GM12878 (cell line): ENCODE measurements around the gene FGFR2. TPM values are rescaled to one million over a fixed set of nuclear protein-coding genes. Genes with fewer than 3 reads are reported as not detected.

Experiments
- ATAC-seq: fragments of 200-7000 bp; cut with Tn5 transposase; 3 replicates; pipeline ENCODE4 v1.9.1; 2020; ENCODE audit warnings: mild to moderate bottlenecking, moderate library complexity
- BruUV-seq: library from RNA; stranded (reverse); fragments of 400-500 nt; replicated peaks from 2 replicates; lab custom pipeline; 2021; lab: Mats Ljungman, UMichigan
- CTCF ChIA-PET: fragments of 300-600 bp; sonication (Branson Sonifier 250); formaldehyde crosslinking; extraction: SDS; loops from one replicate; lab custom pipeline; 2021; ENCODE audit warnings: inconsistent platforms; lab: Yijun Ruan, JAX
- POLR2A ChIA-PET: fragments of 350-600 bp; formaldehyde crosslinking; extraction: SDS; loops from one replicate; lab custom pipeline; 2021; ENCODE audit warnings: inconsistent platforms; lab: Charles Lee
- RAD21 ChIA-PET: fragments of 300-600 bp; sonication (Branson Sonifier 250); formaldehyde crosslinking; loops from one replicate; lab custom pipeline; 2023; ENCODE audit warnings: antibody characterized with exemption; ENCODE audit not compliant: unreplicated experiment; lab: Charles Lee
- SMC1A ChIA-PET: fragments of 300-600 bp; sonication (Branson Sonifier 250); formaldehyde crosslinking; loops from one replicate; lab custom pipeline; 2023; ENCODE audit not compliant: unreplicated experiment, uncharacterized antibody; lab: Charles Lee
- DNase-seq: peaks from one replicate; pipeline ENCODE4 v3.0.0-alpha.2; 2011; ENCODE audit warnings: low read depth, low spot score
- FAIRE-seq: peaks from 3 replicates; lab custom pipeline; 2011; peaks lifted over from hg19 to GRCh38; lab: Jason Lieb, UNC
- H2AFZ ChIP-seq: 2 replicates; pipeline ENCODE4 v1.6.0; 2011; ENCODE audit warnings: low read depth, low read length, control low read depth; ENCODE audit not compliant: control insufficient read depth
- H3K27ac ChIP-seq: 2 replicates; pipeline ENCODE4 v1.5.1; 2011; ENCODE audit warnings: control low read depth; ENCODE audit not compliant: control insufficient read depth, insufficient read depth
- H3K27me3 ChIP-seq, 2 experiments: replicated peaks in 1 of 2; 2 replicates each; pipeline versions ENCODE4 v1.6.0 to v1.6.1; 2011; ENCODE audit warnings: low read length in 1 of 2; ENCODE audit not compliant: control insufficient read depth in 2 of 2, insufficient read depth in 2 of 2
- H3K36me3 ChIP-seq, 2 experiments: 2 replicates each; pipeline ENCODE4 v1.5.1; 2011; ENCODE audit warnings: low read length in 1 of 2; ENCODE audit not compliant: control insufficient read depth in 2 of 2, insufficient read depth in 2 of 2
- H3K4me1 ChIP-seq: 2 replicates; pipeline ENCODE4 v1.6.1; 2011; ENCODE audit warnings: mild to moderate bottlenecking, low read length, moderate library complexity, mixed read lengths; ENCODE audit not compliant: control insufficient read depth, insufficient read depth
- H3K4me2 ChIP-seq: 2 replicates; pipeline ENCODE4 v1.6.0; 2011; ENCODE audit warnings: control low read depth; ENCODE audit not compliant: control insufficient read depth, insufficient read depth
- H3K4me3 ChIP-seq: fragments of 200-600 bp; sonication (generic); 2 replicates; pipeline ENCODE4 v1.5.1; 2016
- H3K79me2 ChIP-seq: 2 replicates; pipeline ENCODE4 v1.6.0; 2011; ENCODE audit warnings: low read length; ENCODE audit not compliant: control insufficient read depth, insufficient read depth
- H3K9ac ChIP-seq: 2 replicates; pipeline ENCODE4 v1.8.0; 2011; ENCODE audit warnings: low read length, control low read depth, mixed read lengths; ENCODE audit not compliant: control insufficient read depth, insufficient read depth
- H3K9me3 ChIP-seq: replicated peaks from 3 replicates; pipeline ENCODE4 v1.5.1; 2011; ENCODE audit warnings: mild to moderate bottlenecking, low read length; ENCODE audit not compliant: control insufficient read depth, insufficient read depth
- H4K20me1 ChIP-seq: 2 replicates; pipeline ENCODE4 v1.6.0; 2011; ENCODE audit not compliant: control insufficient read depth, insufficient read depth
- ATF2 ChIP-seq: IDR thresholded peaks from 2 replicates; pipeline ENCODE4 v1.6.1; 2012; ENCODE audit warnings: low read length, inconsistent platforms
- BACH1 ChIP-seq: fragments of 450-650 bp; IDR thresholded peaks from 2 replicates; pipeline ENCODE4 v1.6.1; 2017; ENCODE audit warnings: mild to moderate bottlenecking, borderline replicate concordance
- CBX3 ChIP-seq: fragments of 200-600 bp; sonication (generic); IDR thresholded peaks from 2 replicates; pipeline ENCODE4 v1.6.1; 2016; ENCODE audit warnings: low read depth, borderline replicate concordance
- EGR1 ChIP-seq, 2 experiments: IDR thresholded peaks; 1 replicate in 1 of 2; 2 replicates in 1 of 2; pipeline ENCODE4 v1.6.1; 2011 to 2012; ENCODE audit warnings: low read depth in 2 of 2, low read length in 2 of 2, borderline replicate concordance in 1 of 2, mild to moderate bottlenecking in 1 of 2, moderate library complexity in 1 of 2
- FOS ChIP-seq: IDR thresholded peaks from 3 replicates; pipeline ENCODE4 v1.6.1; 2011; ENCODE audit warnings: borderline replicate concordance; ENCODE audit not compliant: insufficient read length; ENCODE audit errors: extremely low read depth
- HDGF ChIP-seq: fragments of 450-650 bp; IDR thresholded peaks from 2 replicates; pipeline ENCODE4 v1.6.1; 2016; ENCODE audit warnings: antibody characterized with exemption
- MXI1 ChIP-seq: fragments of 150-350 bp; IDR thresholded peaks from 2 replicates; pipeline ENCODE4 v1.6.1; 2011; ENCODE audit warnings: low read depth, mild to moderate bottlenecking, inconsistent platforms, low read length, improper control_type of control experiment
- NBN ChIP-seq: fragments of 450-650 bp; IDR thresholded peaks from 2 replicates; pipeline ENCODE4 v1.6.1; 2016
- NFXL1 ChIP-seq: fragments of 450-650 bp; IDR thresholded peaks from 2 replicates; pipeline ENCODE4 v1.6.1; 2017; ENCODE audit warnings: antibody characterized with exemption, mild to moderate bottlenecking, borderline replicate concordance
- NFYB ChIP-seq: IDR thresholded peaks from 2 replicates; pipeline ENCODE4 v1.6.1; 2011; ENCODE audit warnings: low read depth, mild to moderate bottlenecking, low read length, improper control_type of control experiment, moderate library complexity; ENCODE audit not compliant: insufficient read depth
- PML ChIP-seq: IDR thresholded peaks from 2 replicates; pipeline ENCODE4 v1.6.1; 2012; ENCODE audit warnings: low read length, inconsistent platforms
- POLR2AphosphoS5 ChIP-seq: IDR thresholded peaks from 2 replicates; pipeline ENCODE4 v1.6.1; 2011; ENCODE audit warnings: mild to moderate bottlenecking, low read length, inconsistent platforms
- RCOR1 ChIP-seq: conservative IDR thresholded peaks from 2 replicates; pipeline ENCODE4 v1.6.1; 2012; ENCODE audit warnings: low read depth, low read length, improper control_type of control experiment
- SMARCA5 ChIP-seq: fragments of 450-650 bp; IDR thresholded peaks from 2 replicates; pipeline ENCODE4 v1.6.1; 2017; ENCODE audit warnings: mild to moderate bottlenecking
- TCF3 ChIP-seq: IDR thresholded peaks from 2 replicates; pipeline ENCODE4 v1.6.1; 2012; ENCODE audit warnings: low read depth, mild to moderate bottlenecking, low read length, borderline replicate concordance; ENCODE audit not compliant: insufficient read depth
- ZNF207 ChIP-seq: fragments of 450-650 bp; IDR thresholded peaks from 2 replicates; pipeline ENCODE4 v1.6.1; 2014; ENCODE audit warnings: antibody characterized with exemption, mild to moderate bottlenecking, borderline replicate concordance
- WGBS: methylation state at CpG from one replicate; pipeline ENCODE4 v1.1.6; 2016; ENCODE audit warnings: low lambda C conversion rate; ENCODE audit not compliant: insufficient replicate concordance, insufficient coverage; ENCODE audit errors: missing lambda C conversion rate; 5-methylcytosine and 5-hydroxymethylcytosine counted together
- in situ Hi-C: fragments of 300-500 bp; cut with MboI; formaldehyde crosslinking; loops from 9 replicates; pipeline ENCODE4 v1.14.3; 2018; ENCODE audit warnings: mixed read lengths
- intact Hi-C: fragments of 100-400 bp; cut with micrococcal nuclease; formaldehyde crosslinking; loops from one replicate; pipeline ENCODE4 v1.14.2; 2022; ENCODE audit not compliant: unreplicated experiment
- polyA plus RNA-seq, 11 experiments: library from polyadenylated mRNA; depleted of rRNA in 4 of 11; unstranded in 6 of 11; stranded (reverse) in 5 of 11; fragments of >200 nt; fragmentation: Nextera tagmentation in 4 of 11; fragmentation: Illumina TruSeq in 1 of 11; extraction: Ambion mirVana in 4 of 11; extraction: Trizol in 1 of 11; gene quantifications; 1 replicate in 1 of 11; 2 replicates in 10 of 11; pipeline versions ENCODE4 v1.2.1 to v1.2.3, GENCODE V29; 2011 to 2016; ENCODE audit warnings: inconsistent platforms in 2 of 11, missing spikeins in 2 of 11, low read depth in 1 of 11
- total RNA-seq, 4 experiments: library from RNA; depleted of rRNA in 3 of 4; stranded (reverse); fragments of >200 nt in 3 of 4; fragmentation: Illumina TruSeq in 1 of 4; extraction: Trizol in 1 of 4; gene quantifications; 2 replicates each; pipeline versions ENCODE4 v1.2.1 to v1.2.3, GENCODE V29; 2013 to 2021
- TF ChIP-seq, protein P1 (sequence below): fragments of 450-650 bp; IDR thresholded peaks from 2 replicates; pipeline ENCODE4 v1.6.1; 2017; ENCODE audit warnings: mild to moderate bottlenecking, moderate library complexity
- TF ChIP-seq, protein P2 (sequence below): IDR thresholded peaks from 2 replicates; pipeline ENCODE4 v1.6.1; 2012; ENCODE audit warnings: low read depth, low read length, improper control_type of control experiment

The FGFR2 gene
- total and polyA plus RNA-seq, 10 of the 15 experiments (the other 5 are each of a cell fraction or from before 2014, with no cell fraction given): 0.04 to 0.15 TPM; not detected in 8

DNA sequence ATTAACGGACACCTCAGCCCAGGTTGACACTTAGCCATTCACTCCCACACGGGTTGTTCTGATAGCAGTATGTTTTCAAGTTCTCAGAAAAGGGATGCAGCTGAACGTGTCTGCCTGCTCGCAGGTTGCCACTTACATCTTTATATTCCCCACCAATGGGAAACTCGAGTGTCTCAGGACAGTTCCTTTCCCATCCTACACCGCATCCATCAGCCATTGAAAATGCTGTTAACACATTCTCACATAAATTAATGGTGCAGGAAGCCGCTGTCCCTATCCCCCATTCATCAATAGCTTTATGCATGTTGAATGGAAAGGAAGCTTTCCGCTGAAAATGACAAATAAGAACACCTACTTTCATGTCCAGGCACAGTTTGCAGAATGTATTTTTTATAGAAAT, 1.7 kb upstream of the FGFR2 start:
- in situ Hi-C loops: no loop called here

More for the DNA sequence above, 1.7 kb upstream of the FGFR2 start:
- no peaks in the 10 kb centered on the region for H3K79me2 ChIP-seq
- H3K27me3 ChIP-seq: peaks cover 9 to 14% of the 10 kb centered on the region in 2 experiments
- no peak overlapping the region for H3K4me3 ChIP-seq
- RAD21 ChIA-PET: no interaction called here
- H3K27ac ChIP-seq: no peak overlapping the region
- no peak overlapping the region for H2AFZ ChIP-seq
- H3K36me3 ChIP-seq: no peaks in the 10 kb centered on the region
- H3K4me1 ChIP-seq: no peaks in the 10 kb centered on the region
- no peak for ATAC-seq
- 16% methylated on average over 8 of the region's 8 CpGs for WGBS
- SMC1A ChIA-PET: interaction anchor here (0.7 to 1.5 kb wide), 2 partner anchors 10 to 149 kb away, joined by 3 read pairs; no protein-coding TSS in a partner anchor
- intact Hi-C loops: no loop called here
- H4K20me1 ChIP-seq: no peaks in the 10 kb centered on the region
- CTCF ChIA-PET: interaction anchor here (1.6 kb wide), 1 partner anchor 10 kb away, joined by 4 read pairs; no protein-coding TSS in a partner anchor
- no peak for DNase-seq
- H3K9ac ChIP-seq: no peak overlapping the region
- H3K4me2 ChIP-seq: no peak overlapping the region
- POLR2A ChIA-PET: no interaction called here
- no TSS peak for BruUV-seq
- H3K9me3 ChIP-seq: no peaks in the 10 kb centered on the region
- TF ChIP-seq FOS: no peak
- no peak for TF ChIP-seq ATF2
- TF ChIP-seq TCF3: no peak
- TF ChIP-seq, protein P1, sequence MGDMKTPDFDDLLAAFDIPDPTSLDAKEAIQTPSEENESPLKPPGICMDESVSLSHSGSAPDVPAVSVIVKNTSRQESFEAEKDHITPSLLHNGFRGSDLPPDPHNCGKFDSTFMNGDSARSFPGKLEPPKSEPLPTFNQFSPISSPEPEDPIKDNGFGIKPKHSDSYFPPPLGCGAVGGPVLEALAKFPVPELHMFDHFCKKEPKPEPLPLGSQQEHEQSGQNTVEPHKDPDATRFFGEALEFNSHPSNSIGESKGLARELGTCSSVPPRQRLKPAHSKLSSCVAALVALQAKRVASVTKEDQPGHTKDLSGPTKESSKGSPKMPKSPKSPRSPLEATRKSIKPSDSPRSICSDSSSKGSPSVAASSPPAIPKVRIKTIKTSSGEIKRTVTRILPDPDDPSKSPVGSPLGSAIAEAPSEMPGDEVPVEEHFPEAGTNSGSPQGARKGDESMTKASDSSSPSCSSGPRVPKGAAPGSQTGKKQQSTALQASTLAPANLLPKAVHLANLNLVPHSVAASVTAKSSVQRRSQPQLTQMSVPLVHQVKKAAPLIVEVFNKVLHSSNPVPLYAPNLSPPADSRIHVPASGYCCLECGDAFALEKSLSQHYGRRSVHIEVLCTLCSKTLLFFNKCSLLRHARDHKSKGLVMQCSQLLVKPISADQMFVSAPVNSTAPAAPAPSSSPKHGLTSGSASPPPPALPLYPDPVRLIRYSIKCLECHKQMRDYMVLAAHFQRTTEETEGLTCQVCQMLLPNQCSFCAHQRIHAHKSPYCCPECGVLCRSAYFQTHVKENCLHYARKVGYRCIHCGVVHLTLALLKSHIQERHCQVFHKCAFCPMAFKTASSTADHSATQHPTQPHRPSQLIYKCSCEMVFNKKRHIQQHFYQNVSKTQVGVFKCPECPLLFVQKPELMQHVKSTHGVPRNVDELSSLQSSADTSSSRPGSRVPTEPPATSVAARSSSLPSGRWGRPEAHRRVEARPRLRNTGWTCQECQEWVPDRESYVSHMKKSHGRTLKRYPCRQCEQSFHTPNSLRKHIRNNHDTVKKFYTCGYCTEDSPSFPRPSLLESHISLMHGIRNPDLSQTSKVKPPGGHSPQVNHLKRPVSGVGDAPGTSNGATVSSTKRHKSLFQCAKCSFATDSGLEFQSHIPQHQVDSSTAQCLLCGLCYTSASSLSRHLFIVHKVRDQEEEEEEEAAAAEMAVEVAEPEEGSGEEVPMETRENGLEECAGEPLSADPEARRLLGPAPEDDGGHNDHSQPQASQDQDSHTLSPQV: no peak
- no peak for TF ChIP-seq POLR2AphosphoS5
- TF ChIP-seq CBX3: no peak
- no peak for TF ChIP-seq SMARCA5
- no peak for TF ChIP-seq NBN
- no peak for TF ChIP-seq BACH1
- TF ChIP-seq EGR1 (IDR thresholded peaks at IDR 0.05; ENCODE audit: borderline replicate concordance in 1 of 2, low read depth in 2 of 2, low read length in 2 of 2): no peak
- TF ChIP-seq RCOR1: no peak
- TF ChIP-seq, protein P2, sequence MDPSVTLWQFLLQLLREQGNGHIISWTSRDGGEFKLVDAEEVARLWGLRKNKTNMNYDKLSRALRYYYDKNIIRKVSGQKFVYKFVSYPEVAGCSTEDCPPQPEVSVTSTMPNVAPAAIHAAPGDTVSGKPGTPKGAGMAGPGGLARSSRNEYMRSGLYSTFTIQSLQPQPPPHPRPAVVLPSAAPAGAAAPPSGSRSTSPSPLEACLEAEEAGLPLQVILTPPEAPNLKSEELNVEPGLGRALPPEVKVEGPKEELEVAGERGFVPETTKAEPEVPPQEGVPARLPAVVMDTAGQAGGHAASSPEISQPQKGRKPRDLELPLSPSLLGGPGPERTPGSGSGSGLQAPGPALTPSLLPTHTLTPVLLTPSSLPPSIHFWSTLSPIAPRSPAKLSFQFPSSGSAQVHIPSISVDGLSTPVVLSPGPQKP: no peak
- TF ChIP-seq MXI1: no peak
- no peak for TF ChIP-seq PML
- TF ChIP-seq NFYB: no peak
- TF ChIP-seq ZNF207: no peak
- TF ChIP-seq HDGF: no peak
- TF ChIP-seq NFXL1: no peak
- no peak for FAIRE-seq
